K562 (cell line): Measurements from ENCODE around the gene MEF2C. TPM values are rescaled to one million over a fixed set of nuclear protein-coding genes. Genes with fewer than 3 reads are reported as not detected.

Source experiments
- HNRNPLL ChIP-seq: fragments of 200-400 bp; formaldehyde crosslinking; IDR thresholded peaks from 2 replicates; pipeline ENCODE4 v1.6.1; 2017; ENCODE audit warnings: low read length, low read depth, mild to moderate bottlenecking; ENCODE audit not compliant: poor library complexity, severe bottlenecking
- PBX2 ChIP-seq, 2 experiments: IDR thresholded peaks in 1 of 2; conservative IDR thresholded peaks in 1 of 2; 2 replicates each; pipeline ENCODE4 v1.6.1; 2016; ENCODE audit warnings: low read depth in 2 of 2, mild to moderate bottlenecking in 1 of 2, missing compliant biosample characterization in 1 of 2, missing genetic modification characterization in 1 of 2, moderate library complexity in 1 of 2
- THAP12 ChIP-seq: fragments of 250-450 bp; sonication (Bioruptor Pico); IDR thresholded peaks from 2 replicates; pipeline ENCODE4 v1.9.0; 2021; ENCODE audit warnings: mild to moderate bottlenecking, inconsistent platforms
- polyA plus RNA-seq, 8 experiments: library from polyadenylated mRNA; depleted of rRNA in 4 of 8; stranded (reverse) in 5 of 8; unstranded in 3 of 8; fragments of >200 nt; fragmentation: Nextera tagmentation in 2 of 8; fragmentation: Illumina TruSeq in 1 of 8; extraction: Ambion mirVana in 2 of 8; extraction: Trizol in 1 of 8; gene quantifications; 2 replicates each; pipeline versions ENCODE4 v1.2.1 to v1.2.3, GENCODE V29; 2011 to 2014; ENCODE audit warnings: inconsistent platforms in 1 of 8, missing spikeins in 1 of 8
- total RNA-seq, 7 experiments: library from RNA; depleted of rRNA in 6 of 7; stranded (reverse); fragments of >200 nt in 6 of 7; fragmentation: Illumina TruSeq in 2 of 7; extraction: Trizol in 2 of 7; gene quantifications; 2 replicates each; pipeline versions ENCODE4 v1.2.1 to v1.2.3, GENCODE V29; 2011 to 2021; ENCODE audit warnings: low replicate concordance in 1 of 7

MEF2C gene
- total and polyA plus RNA-seq, 9 of the 15 experiments (the other 6 are each of a cell fraction or from before 2014, with no cell fraction given): 25.1 to 67.8 (median 58.3) TPM

GRCh38 chr5:88772047-88772446 is 110.9 kb downstream of the MEF2C start (continued):
- TF ChIP-seq THAP12 (CRISPR knock-in tag) (no peak), HNRNPLL (no peak), PBX2 (CRISPR knock-in tag; IDR thresholded peaks at IDR 0.05; ENCODE audit: low read depth) (no peak), PBX2 (tag; conservative IDR thresholded peaks at IDR 0.05; ENCODE audit: low read depth) (no peak)
- TF ChIP-seq, all 486 proteins: peak for 0
